Urinary bladder (tissue), 4 donors: ENCODE measurements around the gene CCDC28B. TPM values are rescaled to one million over a fixed set of nuclear protein-coding genes. Genes with fewer than 3 reads are reported as not detected.

Source experiments
- DNase-seq: peaks from one replicate; pipeline ENCODE4 v3.0.0-alpha.2; 2015; ENCODE audit errors: extremely low spot score
- H3K27ac ChIP-seq: one replicate; pipeline ENCODE4 v1.5.1; 2013; ENCODE audit warnings: low read depth, mild to moderate bottlenecking, moderate library complexity
- H3K36me3 ChIP-seq: one replicate; pipeline ENCODE4 v1.6.1; 2013; ENCODE audit warnings: mild to moderate bottlenecking, moderate library complexity; ENCODE audit not compliant: insufficient read depth
- H3K4me1 ChIP-seq: one replicate; pipeline ENCODE4 v1.6.1; 2013; ENCODE audit warnings: mild to moderate bottlenecking, moderate library complexity; ENCODE audit not compliant: insufficient read depth
- H3K4me3 ChIP-seq: one replicate; pipeline ENCODE4 v1.5.1; 2013; ENCODE audit warnings: low read depth, low read length
- WGBS: extraction: QIAGEN DNeasy Blood & Tissue Kit; methylation state at CpG from one replicate; pipeline ENCODE4 v1.1.7; 2013; 5-methylcytosine and 5-hydroxymethylcytosine counted together
- polyA plus RNA-seq: library from polyadenylated mRNA; stranded (reverse); fragments of 200-250 nt; gene quantifications from one replicate; pipeline ENCODE4 v1.2.3, GENCODE V29; 2013
- total RNA-seq: library from RNA; depleted of rRNA; stranded (reverse); fragments of >200 nt; gene quantifications from one replicate; pipeline ENCODE4 v1.2.3, GENCODE V29; 2014
- donor health status: healthy with polysubstance abuse.
- donor health status: healthy.

The CCDC28B gene
- total and polyA plus RNA-seq, 2 donors = 16.4 to 17.3 TPM

DNA sequence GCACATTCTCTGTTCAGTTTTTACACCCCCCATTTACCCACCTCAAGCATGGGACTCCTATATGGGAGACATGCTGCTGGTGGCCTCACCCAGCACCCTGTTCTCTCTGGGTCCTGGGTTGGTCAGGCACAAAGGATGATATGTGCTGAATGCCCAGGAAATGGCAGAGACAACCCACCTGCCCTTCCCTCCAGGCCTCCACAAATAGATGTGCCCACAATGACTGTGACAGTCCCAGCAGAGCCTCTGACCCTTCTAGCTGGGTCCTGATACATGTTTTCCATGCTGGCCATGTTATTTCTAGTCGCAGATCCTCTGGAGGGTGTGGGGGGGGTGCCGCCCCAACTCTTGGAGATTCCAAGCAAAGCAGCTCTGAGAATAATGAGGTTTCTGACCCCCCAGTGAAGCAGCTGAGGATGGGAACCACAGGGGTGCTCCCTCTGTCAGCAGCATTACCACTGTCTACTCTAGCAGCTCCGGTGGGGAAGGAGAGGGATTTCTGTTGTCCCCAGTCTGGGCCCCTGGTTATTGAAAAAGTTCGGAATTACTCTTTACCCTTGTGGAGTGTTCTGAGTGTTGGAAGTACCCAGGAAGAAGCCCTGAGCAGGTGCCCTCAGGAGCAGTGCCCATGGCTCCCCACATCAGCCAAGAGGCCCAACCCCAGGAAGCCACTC is 1.2 kb upstream of the CCDC28B start:
- 51% methylated on average over 4 of the region's 4 CpGs for WGBS
- H3K4me3 ChIP-seq = no peak overlapping the region
- H3K4me1 ChIP-seq = no peaks in the 10 kb centered on the region

DNA sequence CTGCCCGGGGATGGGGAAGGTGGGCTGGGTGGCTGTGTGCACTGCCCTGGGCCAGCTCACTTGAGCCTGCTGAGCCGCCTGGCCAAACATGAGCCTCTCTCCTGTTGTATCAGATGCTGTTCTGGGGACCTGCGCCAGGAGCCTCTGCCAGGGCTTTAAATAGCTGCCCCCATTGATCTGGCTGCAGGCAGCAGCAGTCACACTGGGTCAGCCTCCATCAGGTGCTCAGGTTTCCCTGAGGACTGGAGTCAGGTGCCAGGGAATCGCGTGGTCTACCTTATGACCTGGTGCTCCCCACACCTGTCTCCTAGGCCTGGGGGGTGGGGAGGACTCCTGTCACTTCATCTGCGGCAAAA is 700 bp upstream of the CCDC28B start:
- H3K4me1 ChIP-seq = no peaks in the 10 kb centered on the region
- no peak overlapping the region for H3K27ac ChIP-seq
- DNase-seq = no peak
- no peak overlapping the region for H3K4me3 ChIP-seq
- peaks cover 2% of the 10 kb centered on the region for H3K36me3 ChIP-seq
- 27% methylated on average over 6 of the region's 6 CpGs for WGBS

More for the DNA sequence above, 1.2 kb upstream of the CCDC28B start:
- Histone ChIP-seq H3K27ac (no peak overlapping the region), H3K36me3 (peaks cover 2% of the 10 kb centered on the region)
- no peak for DNase-seq

DNA sequence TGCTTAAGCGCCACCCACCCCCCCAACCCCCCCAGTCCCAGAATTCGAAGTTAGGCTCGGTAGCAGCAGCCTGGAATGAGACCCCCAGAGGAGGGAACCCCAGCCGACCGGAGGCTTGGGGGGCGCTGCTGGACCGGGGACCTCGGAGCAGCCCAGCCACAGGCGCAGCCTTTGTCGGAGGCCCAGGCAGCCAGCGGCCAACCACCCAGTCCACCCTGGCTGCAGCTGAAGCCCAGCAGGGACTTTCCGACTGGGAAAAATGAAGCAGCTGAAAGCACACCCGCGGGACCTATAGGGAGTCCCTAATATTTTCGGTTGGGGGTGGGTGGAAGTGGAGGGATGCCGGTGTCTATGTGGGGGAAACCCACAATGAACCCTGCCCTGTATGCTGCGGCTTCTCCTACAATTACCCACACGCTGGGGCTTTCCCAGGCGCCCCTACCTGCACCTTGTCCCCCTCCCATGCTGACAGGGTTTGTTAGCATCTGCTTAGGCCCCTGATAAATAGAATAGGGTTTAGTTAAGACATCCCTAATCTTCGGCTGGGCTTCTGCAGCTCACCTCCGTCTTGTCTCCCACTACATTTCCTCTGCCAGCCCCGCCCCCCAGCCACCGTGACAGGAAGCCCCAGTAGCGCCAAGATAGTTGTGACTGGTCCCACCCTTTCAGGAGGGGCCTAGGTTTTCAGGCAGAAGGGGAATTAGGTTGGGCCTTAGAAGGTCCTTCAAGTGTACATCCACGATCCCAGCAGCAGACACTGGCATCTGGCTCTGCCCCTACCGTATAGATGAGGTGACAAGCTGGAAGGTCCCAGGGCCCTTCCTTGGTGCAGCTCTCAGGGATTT is 838 bp downstream of the CCDC28B start:
- 1% methylated on average over 26 of the region's 26 CpGs for WGBS
- Histone ChIP-seq H3K27ac (no peak overlapping the region), H3K36me3 (no peaks in the 10 kb centered on the region), H3K4me1 (no peaks in the 10 kb centered on the region), H3K4me3 (peak overlapping the region; percentile 43)
- DNase-seq = no peak

DNA sequence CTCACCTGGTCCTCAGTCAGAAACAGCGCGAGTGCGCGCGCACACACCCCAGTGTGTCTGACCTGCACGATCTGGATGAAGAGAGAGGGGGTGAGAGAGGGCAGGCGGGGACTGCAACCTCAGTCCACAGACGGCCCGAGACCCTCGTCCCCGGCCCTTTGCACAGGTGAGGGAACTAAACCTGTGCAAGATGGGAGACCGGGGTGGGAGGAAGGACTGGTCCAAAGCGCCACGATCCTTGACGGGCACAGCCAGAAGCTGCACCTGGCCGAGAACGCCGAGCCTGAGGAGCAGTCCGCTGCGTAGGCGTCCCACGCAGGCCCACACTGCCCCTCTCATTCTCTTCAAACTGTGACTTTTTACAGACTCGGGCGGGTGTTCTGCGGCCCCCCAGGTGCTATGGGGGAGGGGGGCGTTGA is 4.6 kb downstream of the CCDC28B start:
- Histone ChIP-seq H3K27ac (no peak overlapping the region), H3K4me1 (no peaks in the 10 kb centered on the region), H3K36me3 (no peaks in the 10 kb centered on the region), H3K4me3 (peak overlapping the region; percentile 50)
- WGBS = 26% methylated on average over 26 of the region's 26 CpGs
- no peak for DNase-seq

DNA sequence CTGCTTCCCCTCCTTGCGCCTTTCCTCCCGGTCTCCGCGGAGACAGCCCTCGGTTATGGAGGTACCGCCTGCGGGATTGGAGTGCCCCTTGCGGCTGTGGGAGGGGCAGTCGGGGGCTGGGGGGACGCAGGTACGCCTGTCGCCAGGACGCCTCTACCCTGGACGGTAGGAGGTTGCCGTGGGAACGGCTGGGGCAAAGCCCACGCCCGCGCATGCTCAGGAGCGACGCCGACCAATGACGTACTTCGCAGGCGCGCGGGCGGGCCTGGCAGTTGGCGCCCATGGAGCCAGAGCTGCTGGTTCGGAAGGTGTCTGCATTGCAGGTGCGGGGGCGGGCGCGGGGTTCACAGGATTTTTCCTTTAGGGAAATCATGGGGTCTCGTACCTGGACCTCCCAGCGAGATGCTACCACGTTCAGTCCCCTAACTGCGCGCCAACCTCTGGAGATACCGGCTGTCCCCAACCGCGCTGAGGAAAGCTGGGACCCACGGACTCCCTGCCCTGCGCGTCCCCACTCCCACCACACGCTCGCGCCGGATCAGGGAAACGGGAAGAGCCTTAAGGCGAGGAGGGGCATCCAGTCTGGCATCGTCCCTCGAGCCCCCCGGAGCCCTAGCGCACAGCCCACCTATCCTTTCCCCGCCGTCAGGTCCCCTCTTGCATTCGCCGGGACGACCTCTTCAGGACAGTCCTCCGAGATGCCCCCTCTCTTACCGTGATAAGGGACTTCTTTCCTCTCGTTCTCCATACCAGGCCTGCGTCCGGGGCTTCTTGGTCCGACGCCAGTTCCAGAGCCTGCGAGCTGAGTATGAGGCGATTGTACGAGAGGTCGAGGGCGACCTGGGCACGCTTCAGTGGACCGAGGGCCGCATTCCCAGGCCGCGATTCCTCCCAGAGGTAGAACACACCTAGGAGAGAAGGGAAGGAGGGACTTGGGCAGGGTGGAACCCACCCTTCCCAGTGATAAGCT is 5.3 kb downstream of the CCDC28B start, which contains the start of gene IQCC:
IQCC (plus strand) TSS at position 271 of the 970 bp plus-strand sequence; CDS start at position 282, 11 bp downstream.
- Histone ChIP-seq H3K27ac (no peak within 1 kb of the TSS), H3K36me3 (no peaks in the 10 kb centered on the region), H3K4me3 (peak within 1 kb of the TSS; percentile 50), H3K4me1 (no peaks in the 10 kb centered on the region)
- peak; percentile 69 for DNase-seq
- 2% methylated on average over 77 of the region's 77 CpGs for WGBS

DNA sequence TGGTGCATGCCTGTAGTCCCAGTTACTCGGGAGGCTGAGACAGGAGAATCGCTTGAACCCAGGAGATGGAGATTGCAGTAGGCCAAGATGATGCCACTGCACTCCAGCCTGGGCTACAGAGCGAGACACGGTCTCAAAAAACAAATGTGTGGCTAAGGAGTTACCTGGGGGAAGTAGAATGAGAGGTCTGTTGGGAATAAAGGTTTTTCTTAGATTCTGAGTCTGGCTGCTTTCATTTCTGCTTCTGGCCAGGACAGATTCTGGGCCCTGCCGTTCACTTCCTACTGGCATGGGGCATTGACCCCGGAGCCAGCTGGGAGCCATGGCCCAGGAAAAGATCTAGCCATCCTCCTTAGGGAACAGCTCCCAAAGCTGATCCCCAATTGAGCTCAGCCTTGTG is 8.1 kb downstream of the CCDC28B start:
- WGBS = 85% methylated on average over 6 of the region's 6 CpGs

DNA sequence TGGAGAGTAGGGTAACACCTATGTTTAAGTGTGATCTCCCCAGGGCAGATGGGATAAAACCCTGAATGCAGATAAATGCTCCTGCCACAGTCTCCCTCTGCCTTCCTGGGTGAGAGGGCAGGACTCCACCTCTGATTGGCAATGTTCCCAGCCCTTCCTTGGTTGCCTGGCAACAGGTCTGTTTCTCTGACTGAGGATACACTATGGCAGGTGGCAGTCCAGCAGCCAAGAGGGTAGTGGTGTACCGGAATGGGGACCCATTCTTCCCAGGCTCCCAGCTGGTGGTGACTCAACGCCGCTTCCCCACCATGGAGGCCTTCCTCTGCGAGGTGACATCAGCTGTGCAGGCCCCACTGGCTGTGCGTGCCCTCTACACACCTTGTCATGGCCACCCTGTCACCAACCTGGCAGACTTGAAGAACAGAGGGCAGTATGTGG is 8.5 kb downstream of the CCDC28B start, which contains the start of gene DCDC2B:
DCDC2B (plus strand) TSS at position 199 of the 438 bp plus-strand sequence; CDS start at position 204, 5 bp downstream.
- 72% methylated on average over 5 of the region's 5 CpGs for WGBS
- Histone ChIP-seq H3K36me3 (no peaks in the 10 kb centered on the region), H3K27ac (no peak within 1 kb of the TSS), H3K4me3 (no peak within 1 kb of the TSS), H3K4me1 (no peaks in the 10 kb centered on the region)
- DNase-seq = peak; percentile 54

More for the DNA sequence above, 8.1 kb downstream of the CCDC28B start:
- Histone ChIP-seq H3K27ac (no peak overlapping the region), H3K4me1 (no peaks in the 10 kb centered on the region), H3K36me3 (no peaks in the 10 kb centered on the region), H3K4me3 (no peak overlapping the region)
- DNase-seq = no peak

DNA sequence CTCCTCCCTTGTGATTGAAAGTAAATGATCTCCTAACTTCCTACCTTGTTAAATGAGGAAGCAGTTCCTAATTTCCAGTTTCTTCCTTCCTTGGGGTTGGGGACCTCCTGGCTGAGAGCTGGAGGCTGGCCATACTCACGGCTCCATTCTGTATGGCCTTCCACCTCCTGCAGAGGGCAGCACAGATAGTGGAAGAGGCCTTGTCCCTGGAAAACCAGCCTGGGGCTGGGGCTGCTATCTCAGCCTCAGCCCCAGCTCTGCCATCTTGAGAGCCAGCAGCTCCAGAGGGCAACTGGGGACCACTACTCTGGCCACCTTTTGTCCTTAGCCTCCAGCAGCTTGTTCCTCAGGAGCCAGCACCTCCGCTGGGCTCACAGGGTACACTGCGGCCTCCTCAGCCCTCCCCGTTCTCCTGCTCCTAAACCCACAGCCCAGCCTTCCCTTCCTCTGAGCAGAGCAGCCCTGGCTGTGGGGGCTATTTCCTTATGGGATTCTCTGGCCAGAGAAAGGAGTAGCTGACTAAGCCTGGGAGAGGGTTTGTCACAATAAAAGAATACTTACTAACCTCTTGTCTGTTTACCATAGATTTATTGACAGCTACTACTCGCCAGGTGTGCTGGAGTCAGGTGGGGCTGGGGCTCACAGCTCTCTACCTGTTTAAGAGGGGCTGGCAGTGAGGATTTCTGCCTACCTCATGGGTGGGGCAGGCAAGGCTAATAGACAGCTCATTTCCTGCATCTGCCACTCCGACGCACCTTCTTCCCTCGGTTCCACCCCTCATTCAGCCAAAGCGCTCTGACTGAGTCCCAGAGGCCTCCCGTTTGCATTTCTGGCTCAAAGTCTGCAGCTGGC is 15.5 kb downstream of the CCDC28B start:
- H3K36me3 ChIP-seq = peaks cover 2% of the 10 kb centered on the region
- DNase-seq = no peak
- H3K4me3 ChIP-seq = no peak overlapping the region
- H3K27ac ChIP-seq = no peak overlapping the region
- H3K4me1 ChIP-seq = no peaks in the 10 kb centered on the region
- 79% methylated on average over 10 of the region's 10 CpGs for WGBS

DNA sequence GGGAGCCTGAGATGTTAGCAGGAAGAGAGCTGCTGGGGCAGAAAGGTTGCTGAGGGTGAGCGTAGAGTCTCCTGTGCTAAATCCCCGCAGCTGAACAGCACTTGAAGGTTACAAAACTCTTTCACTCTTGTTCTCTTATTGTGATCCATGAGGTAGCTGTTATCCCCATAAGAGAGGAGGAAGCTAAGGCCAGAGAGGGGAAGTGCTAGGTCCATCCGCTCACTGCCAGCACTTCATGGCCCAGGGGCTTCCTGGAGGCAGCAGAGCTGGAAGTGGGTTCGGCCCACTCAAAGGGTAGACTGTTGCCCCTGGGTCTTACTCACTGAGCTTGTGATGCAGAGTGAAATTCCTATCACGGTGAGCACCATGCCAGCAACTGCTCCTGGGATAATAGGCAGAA is 16.2 kb downstream of the CCDC28B start:
- no peak overlapping the region for H3K27ac ChIP-seq
- no peaks in the 10 kb centered on the region for H3K4me1 ChIP-seq
- H3K4me3 ChIP-seq = no peak overlapping the region
- H3K36me3 ChIP-seq = peaks cover 2% of the 10 kb centered on the region
- DNase-seq = no peak
- WGBS = 93% methylated on average over 5 of the region's 5 CpGs

DNA sequence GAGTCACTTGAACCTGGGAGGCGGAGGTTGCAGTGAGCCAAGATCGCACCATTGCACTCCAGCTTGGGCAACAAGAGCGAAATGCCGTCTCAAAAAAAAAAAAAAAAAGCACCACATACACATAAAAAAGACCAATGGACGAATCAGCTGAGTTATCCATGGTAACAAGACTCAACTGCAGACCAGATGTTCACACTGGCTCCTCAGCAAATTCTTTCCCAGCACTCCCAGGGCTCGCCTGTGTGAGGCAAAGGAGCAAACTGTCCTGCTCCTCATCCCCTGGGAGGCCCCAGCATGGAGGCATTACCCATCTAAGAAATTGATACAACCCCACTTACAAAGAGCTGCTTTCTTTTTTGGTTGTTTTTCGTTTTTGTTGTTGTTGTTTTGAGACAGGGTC is 18.6 kb downstream of the CCDC28B start:
- H3K4me1 ChIP-seq = no peaks in the 10 kb centered on the region
- peaks cover 2% of the 10 kb centered on the region for H3K36me3 ChIP-seq
- no peak for DNase-seq
- H3K27ac ChIP-seq = no peak overlapping the region
- WGBS = 84% methylated on average over 7 of the region's 7 CpGs
- H3K4me3 ChIP-seq = no peak overlapping the region

DNA sequence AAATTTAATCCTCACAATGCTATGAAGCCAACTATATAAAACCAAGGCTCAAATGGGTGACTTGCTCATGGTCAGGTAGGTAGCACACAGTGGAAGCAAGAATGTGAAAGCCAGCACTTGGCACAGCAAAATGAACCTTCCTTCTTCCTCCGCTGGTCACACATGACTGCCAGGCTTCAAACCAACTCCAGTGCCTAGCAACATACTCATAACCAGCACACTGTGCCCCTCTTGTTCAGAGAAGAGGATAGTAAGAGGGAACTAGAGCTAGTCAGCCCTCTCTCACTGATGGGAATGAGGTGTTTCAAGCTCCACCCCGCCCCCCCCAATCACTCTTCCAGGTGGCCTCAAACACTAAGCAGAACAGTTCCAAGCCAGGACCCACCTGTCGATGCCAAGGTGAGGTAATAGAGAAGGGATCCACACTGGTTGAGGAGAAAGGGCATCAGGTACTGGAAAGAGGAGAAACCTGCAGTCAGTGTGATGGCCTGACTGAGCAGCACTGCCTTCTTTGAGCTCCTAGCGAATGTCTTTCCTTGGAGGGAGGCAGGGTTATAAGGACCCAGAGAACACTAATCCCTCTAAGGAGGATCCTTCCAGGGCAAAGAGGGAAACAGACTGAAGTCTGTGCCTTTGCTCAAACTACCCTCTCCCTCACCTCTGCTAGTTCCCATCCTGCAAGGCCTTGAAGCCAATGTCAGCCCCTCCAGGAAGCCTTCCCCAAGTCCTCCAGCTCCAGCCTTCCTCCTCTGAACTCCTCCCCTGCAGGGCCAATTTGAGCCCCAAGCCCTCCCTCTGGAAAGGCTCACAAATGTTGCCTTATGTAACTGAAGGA is 20.6 kb downstream of the CCDC28B start:
- Histone ChIP-seq H3K27ac (no peak overlapping the region), H3K4me3 (peak overlapping the region; percentile 89), H3K36me3 (peaks cover 2% of the 10 kb centered on the region), H3K4me1 (no peaks in the 10 kb centered on the region)
- 89% methylated on average over 4 of the region's 4 CpGs for WGBS
- DNase-seq = no peak

DNA sequence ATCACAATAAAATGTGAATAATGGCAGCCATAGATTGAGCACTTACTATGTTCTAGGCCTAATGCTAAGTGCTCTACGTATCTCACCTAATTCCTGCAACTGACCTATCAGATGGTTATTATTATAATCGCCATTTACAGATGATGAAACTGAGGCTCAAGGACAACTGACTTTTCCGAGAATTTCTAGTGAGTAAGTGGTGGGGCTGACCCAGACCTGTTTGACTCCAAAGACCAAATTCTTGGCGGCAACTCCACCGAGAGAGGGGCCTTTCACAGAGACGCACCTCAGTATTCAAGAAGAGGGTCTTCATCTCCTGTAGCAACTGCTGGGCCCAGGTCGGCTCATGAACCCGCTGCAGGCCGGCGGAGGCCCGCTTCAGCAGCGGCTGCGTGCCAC is 21.2 kb downstream of the CCDC28B start:
- peaks cover 1% of the 10 kb centered on the region for H3K36me3 ChIP-seq
- WGBS = 8% methylated on average over 13 of the region's 13 CpGs
- H3K4me1 ChIP-seq = no peaks in the 10 kb centered on the region
- DNase-seq = no peak
- H3K4me3 ChIP-seq = peak overlapping the region; percentile 89
- H3K27ac ChIP-seq = no peak overlapping the region
